Measurements from ENCODE around the gene ZNF107. TPM values are rescaled to one million over a fixed set of nuclear protein-coding genes. Genes with fewer than 3 reads are reported as not detected.

Gene ZNF107
- total and polyA plus RNA-seq, 2 of the 8 experiments (the other 6 are each of a cell fraction or from before 2014, with no cell fraction given) = 3.4 to 31.0 TPM

DNA sequence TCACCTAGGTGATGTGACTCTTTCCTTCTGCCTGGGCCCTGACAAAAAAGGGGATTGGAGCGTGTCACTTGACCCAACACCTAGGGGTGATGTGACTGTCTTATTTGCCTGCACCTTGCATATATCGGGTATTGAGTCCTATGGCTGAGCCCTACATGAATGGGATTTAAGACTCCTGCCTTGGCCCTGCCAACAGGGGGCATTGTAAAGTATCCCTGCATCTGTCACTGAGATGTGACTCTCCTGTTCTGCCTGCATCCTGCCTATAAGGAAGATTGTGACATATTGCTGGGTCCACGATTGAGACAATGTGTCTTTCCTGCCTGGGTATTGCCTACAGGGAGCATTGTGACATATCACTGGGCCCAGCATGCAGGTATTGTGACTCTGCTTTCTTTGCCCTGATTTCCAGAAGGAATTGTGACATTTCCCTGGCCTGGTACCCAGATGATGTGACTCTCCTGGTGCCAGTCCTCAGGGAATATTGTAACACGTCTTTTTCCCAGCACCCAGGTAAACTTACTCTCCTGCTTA lies 14.2 kb upstream of the ZNF107 start:
- Histone ChIP-seq H3K18ac (ENCODE audit: extremely low read depth, low read length) (no peak overlapping the region), H3K79me2 (ENCODE audit: control insufficient read depth in 1 of 2, insufficient read depth in 2 of 2, low read length in 2 of 2) (no peaks in the 10 kb centered on the region), H3K4me2 (ENCODE audit: insufficient read depth in 1 of 2, low read depth in 2 of 2, low read length in 2 of 2) (no peak overlapping the region), H3K23me2 (ENCODE audit: low read depth, low read length) (no peaks in the 10 kb centered on the region), H3K79me1 (ENCODE audit: low read depth, low read length) (no peaks in the 10 kb centered on the region), H3K56ac (replicated peaks; ENCODE audit: insufficient read length, low read depth, low read length) (no peak overlapping the region), H3K4ac (replicated peaks; ENCODE audit: insufficient read length, low read depth, low read length) (no peak overlapping the region), H2BK12ac (ENCODE audit: low read depth, low read length) (no peak overlapping the region), H2BK5ac (ENCODE audit: low read depth, low read length) (no peak overlapping the region), H3K27ac (ENCODE audit: low read depth, low read length) (no peak overlapping the region), H2BK15ac (ENCODE audit: low read length) (no peak overlapping the region), H2AFZ (ENCODE audit: low read length) (no peak overlapping the region), H4K91ac (replicated peaks; ENCODE audit: insufficient read length, low read length) (no peak overlapping the region), H2BK20ac (ENCODE audit: low read length) (no peak overlapping the region), H3K23ac (ENCODE audit: insufficient read length) (no peak overlapping the region), H3K36me3 (ENCODE audit: control insufficient read depth in 2 of 4, insufficient read depth in 4 of 4, low read length in 3 of 4) (peaks cover 0 to 3% (median 0%) of the 10 kb centered on the region in 4 experiments; a peak in 1 of 8 replicates), H3K4me3 (ENCODE audit: extremely low read depth in 1 of 4, insufficient read depth in 2 of 4, low read depth in 3 of 4, low read length in 4 of 4) (no peak overlapping the region), H2BK120ac (replicated peaks; ENCODE audit: low read depth, low read length) (no peak overlapping the region), H3K27me3 (replicated peaks in 1 of 4; ENCODE audit: control insufficient read depth in 3 of 4, extremely low read depth in 1 of 4, insufficient read depth in 3 of 4, low read length in 3 of 4) (no peaks in the 10 kb centered on the region), H3K4me1 (replicated peaks in 1 of 4; ENCODE audit: control insufficient read depth in 3 of 4, insufficient read depth in 4 of 4, low read length in 3 of 4) (no peaks in the 10 kb centered on the region), H3K9me3 (ENCODE audit: insufficient read depth in 2 of 2, low read depth in 1 of 2, low read length in 1 of 2) (peaks cover 59 to 80% of the 10 kb centered on the region in 2 experiments), H3K14ac (ENCODE audit: insufficient read length) (no peak overlapping the region), H2AK5ac (ENCODE audit: low read depth, low read length) (no peak overlapping the region), H4K5ac (ENCODE audit: insufficient read length, low read depth, low read length) (no peak overlapping the region), H4K8ac (ENCODE audit: extremely low read depth, insufficient read depth, low read length) (no peak overlapping the region), H4K20me1 (replicated peaks in 1 of 2; ENCODE audit: control insufficient read depth in 1 of 2, insufficient read depth in 2 of 2, low read length in 2 of 2) (no peaks in the 10 kb centered on the region), H3K9ac (replicated peaks in 1 of 4; ENCODE audit: extremely low read depth in 1 of 4, low read depth in 3 of 4, low read length in 3 of 4) (no peak overlapping the region)
- FAIRE-seq = no peak
- WGBS, 2 experiments (ENCODE audit: extremely low coverage in 1 of 2, insufficient coverage in 1 of 2, insufficient read length in 1 of 2, insufficient replicate concordance in 2 of 2, low coverage in 1 of 2, low lambda C conversion rate in 2 of 2, missing lambda C conversion rate in 1 of 2) = 79% methylated on average over 4 of the region's 4 CpGs; no CpG with 5 or more reads in 1 of the 2 experiments
- POLR2A ChIA-PET (ENCODE audit: partially characterized antibody) = no interaction called here
- DNase-seq (ENCODE audit: low read depth in 1 of 2, low spot score in 2 of 2) = no peak
- CTCF ChIA-PET (ENCODE audit: partially characterized antibody) = no interaction called here
- TF ChIP-seq, protein P1, sequence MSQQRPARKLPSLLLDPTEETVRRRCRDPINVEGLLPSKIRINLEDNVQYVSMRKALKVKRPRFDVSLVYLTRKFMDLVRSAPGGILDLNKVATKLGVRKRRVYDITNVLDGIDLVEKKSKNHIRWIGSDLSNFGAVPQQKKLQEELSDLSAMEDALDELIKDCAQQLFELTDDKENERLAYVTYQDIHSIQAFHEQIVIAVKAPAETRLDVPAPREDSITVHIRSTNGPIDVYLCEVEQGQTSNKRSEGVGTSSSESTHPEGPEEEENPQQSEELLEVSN (IDR thresholded peaks at IDR 0.05) = no peak
- TF ChIP-seq TBP (IDR thresholded peaks at IDR 0.05; ENCODE audit: low read depth, low read length) (no peak), GABPA (IDR thresholded peaks at IDR 0.05; ENCODE audit: borderline replicate concordance, insufficient read depth, low read length) (no peak), NANOG (IDR thresholded peaks at IDR 0.05; ENCODE audit: insufficient read depth, low read depth, low read length, poor library complexity, severe bottlenecking) (no peak), HDAC6 (IDR thresholded peaks at IDR 0.05; ENCODE audit: low read depth, low read length) (no peak), SIN3A (conservative IDR thresholded peaks at IDR 0.05 in 1 of 2, IDR thresholded peaks at IDR 0.05 in 1 of 2; ENCODE audit: low read depth in 1 of 2, low read length in 2 of 2) (no peak), CBX8 (IDR thresholded peaks at IDR 0.05; ENCODE audit: borderline replicate concordance, low read depth, low read length) (no peak), YY1 (IDR thresholded peaks at IDR 0.05; ENCODE audit: low read depth, low read length) (no peak), EZH2 (IDR thresholded peaks at IDR 0.05; ENCODE audit: low read depth, low read length, severe bottlenecking) (no peak), HDAC2 (IDR thresholded peaks at IDR 0.05; ENCODE audit: borderline replicate concordance in 1 of 2, low read depth in 2 of 2, low read length in 2 of 2) (no peak), KDM5A (IDR thresholded peaks at IDR 0.05; ENCODE audit: low read length) (no peak), CHD2 (IDR thresholded peaks at IDR 0.05; ENCODE audit: low read length) (no peak)
